Upper lobe of left lung (tissue), 6 donors: ENCODE measurements around the gene CTNNAL1. TPM values are rescaled to one million over a fixed set of nuclear protein-coding genes. Genes with fewer than 3 reads are reported as not detected.

Source experiments
- ATAC-seq, 2 donors: fragments of 200-7000 bp; cut with Tn5 transposase; one replicate each; pipeline ENCODE4 v1.9.1; 2022; ENCODE audit warnings: mild to moderate bottlenecking in 2 of 2, moderate library complexity in 2 of 2; ENCODE audit not compliant: low FRiP score in 2 of 2
- DNase-seq, 2 donors: peaks; one replicate each; pipeline ENCODE4 v3.0.0-alpha.2; 2019 to 2020
- H3K27ac ChIP-seq, 4 donors: fragments of 200-600 bp; sonication (generic); one replicate each; pipeline ENCODE4 v1.5.1; 2016 to 2019
- H3K27me3 ChIP-seq, 4 donors: fragments of 200-600 bp; sonication (generic); one replicate each; pipeline ENCODE4 v1.5.1; 2017 to 2019
- H3K36me3 ChIP-seq, 4 donors: fragments of 200-600 bp; sonication (generic); one replicate each; pipeline ENCODE4 v1.5.1; 2016 to 2019
- H3K4me1 ChIP-seq, 4 donors: fragments of 200-600 bp; sonication (generic); one replicate each; pipeline ENCODE4 v1.5.1; 2018 to 2019
- H3K4me3 ChIP-seq, 4 donors: fragments of 200-600 bp; sonication (generic); one replicate each; pipeline ENCODE4 v1.5.1; 2017 to 2019; ENCODE audit warnings: mild to moderate bottlenecking in 2 of 4, moderate library complexity in 1 of 4
- H3K9me3 ChIP-seq, 4 donors: fragments of 200-600 bp; sonication (generic); one replicate each; pipeline ENCODE4 v1.5.1; 2018 to 2019
- EP300 ChIP-seq, 4 donors: sonication (generic); formaldehyde crosslinking; IDR thresholded peaks; one replicate each; pipeline ENCODE4 v1.5.1; 2017; ENCODE audit warnings: antibody characterized with exemption in 4 of 4, control low read depth in 2 of 4
- POLR2A ChIP-seq, 4 donors: fragments of 450-650 bp; IDR thresholded peaks; one replicate each; pipeline ENCODE4 v1.5.1; 2016 to 2017; ENCODE audit warnings: antibody characterized with exemption in 4 of 4, mild to moderate bottlenecking in 2 of 4
- POLR2AphosphoS5 ChIP-seq, 2 donors: sonication (generic); formaldehyde crosslinking; IDR thresholded peaks; one replicate each; pipeline ENCODE4 v1.5.1; 2017; ENCODE audit warnings: antibody characterized with exemption in 2 of 2
- WGBS, 2 donors: methylation state at CpG; one replicate each; pipeline ENCODE4 v1.1.5; 2017 to 2018; 5-methylcytosine and 5-hydroxymethylcytosine counted together
- total RNA-seq, 6 donors: library from RNA; depleted of rRNA in 4 of 6; stranded (reverse); fragments of >200 nt in 4 of 6; gene quantifications; one replicate each; pipeline versions ENCODE4 v1.1.0 to v1.2.1, GENCODE V29; 2016 to 2021
- TF ChIP-seq, protein P1 (sequence below), 6 experiments: fragments of 450-650 bp in 4 of 6; fragments of 200-600 bp in 2 of 6; sonication (generic) in 2 of 6; IDR thresholded peaks; one replicate each; pipeline ENCODE4 v1.5.1; 2016 to 2019; ENCODE audit warnings: antibody characterized with exemption in 6 of 6
- donor health status: DM: no; HTN: no; CAD: no; lungs with moderate emphysema.
- donor health status: DM: no; HTN: yes; CAD: no; lungs with severe emphysema.

CTNNAL1 gene
- total RNA-seq, 6 donors from 2014 or later: 10.5 to 59.6 (median 25.9) TPM

- TF ChIP-seq POLR2A (IDR thresholded peaks at IDR 0.05): no peak
- peaks cover 23 to 54% (median 30%) of the 10 kb centered on the region in 4 donors for H3K4me1 ChIP-seq
- H3K9me3 ChIP-seq: no peaks in the 10 kb centered on the region
- 92 to 97% methylated on average over 1 of the region's 1 CpG for WGBS, 2 donors
- no peaks in the 10 kb centered on the region for H3K27me3 ChIP-seq
- H3K27ac ChIP-seq: no peak overlapping the region
- DNase-seq (no peak), ATAC-seq (no peak)
- peaks cover 0 to 12% (median 5%) of the 10 kb centered on the region in 4 donors for H3K36me3 ChIP-seq
- no peak overlapping the region for H3K4me3 ChIP-seq
Observed at GRCh38 chr9:109016132-109016531, 2.8 kb upstream of the CTNNAL1 start.

DNA sequence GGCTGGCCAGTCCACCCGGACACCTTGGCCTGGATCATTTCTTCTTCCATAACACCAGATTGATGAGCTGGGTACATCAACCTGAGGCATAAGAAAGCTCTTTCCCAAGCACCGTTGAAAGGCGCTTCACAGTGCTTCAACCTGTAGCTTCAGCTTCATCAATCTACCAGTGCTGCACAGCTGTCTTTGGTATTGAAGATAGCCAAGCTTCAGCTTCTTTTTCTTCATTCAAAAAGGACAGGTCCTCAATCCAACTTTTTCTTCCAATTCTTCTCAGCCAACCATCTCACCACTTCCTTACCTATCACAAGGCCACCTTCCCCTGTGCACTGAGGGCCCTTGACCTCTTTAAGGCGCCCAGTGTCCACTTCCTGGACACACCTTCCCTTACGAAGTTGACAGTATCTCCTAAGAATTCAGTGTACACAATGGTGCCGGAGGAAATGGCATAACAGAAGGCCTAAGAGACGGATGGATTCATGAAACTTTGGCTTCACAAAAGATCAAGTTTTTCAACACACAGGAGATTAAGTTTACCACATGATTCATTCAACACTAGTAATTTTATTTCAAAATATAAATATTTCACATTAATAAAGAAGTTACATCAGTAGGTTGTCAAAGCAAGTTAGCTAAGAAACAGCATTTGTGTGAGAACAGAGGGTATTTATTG, 1.4 kb upstream of the CTNNAL1 start:
- 55 to 56% methylated on average over 7 of the region's 7 CpGs for WGBS, 2 donors
- ATAC-seq: no peak
- H3K4me3 ChIP-seq: no peak overlapping the region

DNA sequence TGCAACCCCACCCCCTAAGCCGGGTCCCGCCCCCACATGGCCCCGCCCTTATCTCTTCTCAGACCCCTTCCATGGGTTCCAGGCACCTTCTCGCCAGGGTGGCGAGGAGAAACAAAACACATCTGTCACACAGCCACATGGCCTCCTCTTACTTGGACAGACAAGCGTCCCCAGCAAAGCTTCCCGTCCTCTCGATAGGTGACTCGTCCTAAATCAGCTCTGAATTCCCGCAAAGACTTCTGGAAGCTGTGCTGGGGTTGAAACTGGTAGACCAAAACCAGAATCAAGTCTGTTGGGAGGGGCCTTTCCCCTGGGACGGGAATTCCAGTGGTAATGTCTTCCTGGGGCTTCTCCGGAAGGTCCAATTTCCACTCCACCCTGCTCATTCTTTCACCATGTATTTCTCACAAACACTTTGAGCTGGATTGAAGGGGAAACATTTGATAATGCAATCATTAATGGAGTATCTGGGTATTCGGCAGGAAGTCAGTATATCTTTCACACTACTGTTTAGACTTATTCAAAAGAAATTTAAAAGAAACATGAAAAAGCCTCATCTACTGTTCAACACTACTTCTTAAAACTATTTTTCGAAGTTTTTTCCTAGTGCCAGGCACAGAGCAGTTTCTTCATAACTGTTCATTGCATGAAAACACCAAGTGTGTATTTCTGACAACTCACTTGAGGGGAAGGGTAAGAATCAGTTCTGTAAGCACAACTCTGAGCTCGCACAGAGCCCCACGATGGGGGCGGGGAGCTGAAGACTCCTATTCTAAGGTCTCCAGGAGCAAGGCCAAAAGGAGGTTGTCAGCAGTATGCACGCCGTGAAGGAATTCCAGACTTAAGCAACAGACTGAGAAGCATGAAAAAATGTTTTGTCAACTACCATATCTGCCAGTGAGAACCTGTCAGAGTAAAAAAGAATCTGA, 644 bp upstream of the CTNNAL1 start:
- DNase-seq (peak in 1 of 2 donors; percentile 51), ATAC-seq (peak in 1 of 2 donors; percentile 36)
- H3K36me3 ChIP-seq: peaks cover 0 to under 1% (median 0%) of the 10 kb centered on the region in 4 donors
- peaks cover 24 to 59% (median 37%) of the 10 kb centered on the region in 4 donors for H3K4me1 ChIP-seq
- H3K27me3 ChIP-seq: no peaks in the 10 kb centered on the region
- 16 to 39% methylated on average over 9 to 17 of the region's 19 CpGs for WGBS, 2 donors
- peak overlapping the region; percentile 18 to 77 (median 72) for H3K4me3 ChIP-seq
- no peaks in the 10 kb centered on the region for H3K9me3 ChIP-seq
- peak overlapping the region; percentile 86 to 98 (median 92) for H3K27ac ChIP-seq
- TF ChIP-seq POLR2AphosphoS5 (IDR thresholded peaks at IDR 0.05) (no peak), POLR2A (IDR thresholded peaks at IDR 0.05) (no peak), EP300 (IDR thresholded peaks at IDR 0.05) (peak in 1 of 4 donors; percentile 11)
- TF ChIP-seq, protein P1, sequence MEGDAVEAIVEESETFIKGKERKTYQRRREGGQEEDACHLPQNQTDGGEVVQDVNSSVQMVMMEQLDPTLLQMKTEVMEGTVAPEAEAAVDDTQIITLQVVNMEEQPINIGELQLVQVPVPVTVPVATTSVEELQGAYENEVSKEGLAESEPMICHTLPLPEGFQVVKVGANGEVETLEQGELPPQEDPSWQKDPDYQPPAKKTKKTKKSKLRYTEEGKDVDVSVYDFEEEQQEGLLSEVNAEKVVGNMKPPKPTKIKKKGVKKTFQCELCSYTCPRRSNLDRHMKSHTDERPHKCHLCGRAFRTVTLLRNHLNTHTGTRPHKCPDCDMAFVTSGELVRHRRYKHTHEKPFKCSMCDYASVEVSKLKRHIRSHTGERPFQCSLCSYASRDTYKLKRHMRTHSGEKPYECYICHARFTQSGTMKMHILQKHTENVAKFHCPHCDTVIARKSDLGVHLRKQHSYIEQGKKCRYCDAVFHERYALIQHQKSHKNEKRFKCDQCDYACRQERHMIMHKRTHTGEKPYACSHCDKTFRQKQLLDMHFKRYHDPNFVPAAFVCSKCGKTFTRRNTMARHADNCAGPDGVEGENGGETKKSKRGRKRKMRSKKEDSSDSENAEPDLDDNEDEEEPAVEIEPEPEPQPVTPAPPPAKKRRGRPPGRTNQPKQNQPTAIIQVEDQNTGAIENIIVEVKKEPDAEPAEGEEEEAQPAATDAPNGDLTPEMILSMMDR (IDR thresholded peaks at IDR 0.05): no peak

More for the DNA sequence above, 1.4 kb upstream of the CTNNAL1 start:
- peak in 1 of 2 donors; percentile 52 for DNase-seq
- H3K4me1 ChIP-seq: peaks cover 24 to 59% (median 37%) of the 10 kb centered on the region in 4 donors
- no peaks in the 10 kb centered on the region for H3K27me3 ChIP-seq
- TF ChIP-seq, protein P1 (IDR thresholded peaks at IDR 0.05): no peak
- peak in 1 of 2 donors; percentile 38 for TF ChIP-seq POLR2AphosphoS5 (IDR thresholded peaks at IDR 0.05)
- H3K9me3 ChIP-seq: no peaks in the 10 kb centered on the region
- H3K36me3 ChIP-seq: peaks cover 0 to 7% (median 2%) of the 10 kb centered on the region in 4 donors
- H3K27ac ChIP-seq: peak overlapping the region; percentile 86 to 98 (median 92)

DNA sequence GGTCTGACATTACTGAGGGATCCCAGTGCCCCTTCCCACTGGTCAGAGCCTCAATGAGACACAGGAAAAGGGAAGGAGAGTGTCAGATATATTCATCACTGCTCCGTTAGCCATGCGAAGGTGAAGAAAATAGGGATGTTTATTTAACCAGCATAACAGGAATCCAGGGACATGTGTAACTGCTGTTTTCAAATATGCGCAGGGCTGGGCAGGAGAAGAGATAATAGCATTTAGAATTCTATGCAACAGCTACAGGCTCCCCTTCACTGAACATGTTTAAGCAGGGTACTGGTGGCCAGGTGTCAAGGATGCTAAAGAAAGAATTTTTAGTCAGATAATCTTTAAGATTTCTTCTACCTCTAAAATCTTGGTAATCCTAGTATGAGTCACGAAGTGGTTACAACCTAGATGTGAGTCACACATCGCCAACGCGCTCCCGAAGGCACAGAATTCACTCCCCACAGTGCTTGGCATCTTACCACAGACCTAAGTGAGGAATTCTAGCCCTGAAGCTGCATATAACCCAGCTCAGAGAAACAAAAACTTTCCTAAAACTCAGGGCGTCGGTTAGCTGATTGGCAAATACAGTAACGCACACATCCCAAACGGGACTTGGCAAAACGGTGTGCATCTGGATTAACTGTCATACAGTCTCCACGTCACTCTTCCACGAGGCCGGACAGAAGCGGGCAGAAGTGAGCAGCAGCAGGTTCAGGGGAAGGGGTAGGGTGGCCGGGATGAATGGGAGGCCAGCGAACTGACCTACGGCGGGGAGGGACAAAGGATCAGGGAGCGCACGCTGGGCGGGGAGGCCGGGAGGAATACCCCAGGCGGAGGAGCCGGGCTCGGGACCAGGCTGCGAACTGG, 1.1 kb downstream of the CTNNAL1 start:
- peak; percentile 45 to 72 for ATAC-seq
- Histone ChIP-seq H3K4me3 (peak overlapping the region; percentile 71 to 91 (median 75)), H3K9me3 (no peaks in the 10 kb centered on the region), H3K27me3 (no peaks in the 10 kb centered on the region), H3K36me3 (no peaks in the 10 kb centered on the region), H3K27ac (peak overlapping the region; percentile 86 to 98 (median 92)), H3K4me1 (peaks cover 24 to 50% (median 32%) of the 10 kb centered on the region in 4 donors)
- DNase-seq: peak in 1 of 2 donors; percentile 74
- TF ChIP-seq POLR2AphosphoS5 (IDR thresholded peaks at IDR 0.05) (peak in 1 of 2 donors; percentile 47), EP300 (IDR thresholded peaks at IDR 0.05) (no peak)
- 3 to 4% methylated on average over 25 to 26 of the region's 29 CpGs for WGBS, 2 donors

DNA sequence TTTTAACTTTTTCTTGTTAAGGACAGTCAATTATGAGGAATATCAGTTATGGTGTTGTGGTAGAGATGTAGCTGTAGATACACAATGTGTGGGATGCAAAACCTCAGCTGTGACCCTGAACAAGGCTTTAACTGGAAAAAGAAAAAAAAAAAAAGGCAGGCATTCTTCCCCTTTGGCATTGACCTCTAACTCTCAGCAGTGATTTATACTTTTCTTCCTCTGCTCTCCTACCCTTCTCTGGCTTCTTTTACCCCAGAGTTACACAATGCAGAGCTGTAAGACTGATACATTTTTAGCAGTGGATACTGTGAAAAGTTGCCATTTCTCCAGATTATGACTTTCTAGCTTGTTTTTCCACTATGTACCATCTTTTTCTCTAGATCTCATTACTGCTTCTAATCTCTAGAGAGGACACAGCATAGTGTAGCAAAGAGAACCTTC, 2.0 kb downstream of the CTNNAL1 start:
- ATAC-seq (no peak), DNase-seq (no peak)
- Histone ChIP-seq H3K27ac (peak overlapping the region; percentile 26 to 98 (median 92)), H3K36me3 (no peaks in the 10 kb centered on the region), H3K27me3 (no peaks in the 10 kb centered on the region), H3K9me3 (no peaks in the 10 kb centered on the region), H3K4me3 (peak overlapping the region in 2 of 4 donors; percentile 71 to 77), H3K4me1 (peaks cover 22 to 44% (median 32%) of the 10 kb centered on the region in 4 donors)
- TF ChIP-seq POLR2AphosphoS5 (IDR thresholded peaks at IDR 0.05): no peak
- TF ChIP-seq, protein P1 (IDR thresholded peaks at IDR 0.05): no peak
- TF ChIP-seq POLR2A (IDR thresholded peaks at IDR 0.05): no peak
- no peak for TF ChIP-seq EP300 (IDR thresholded peaks at IDR 0.05)
